ENCODE measurements around the gene ERP29.
"Not testable (repeated sequence)": the region's sequence is repeated elsewhere in the genome, so short reads cannot be mapped to it uniquely, and the experiment has no call there.

Gene ERP29

DNA sequence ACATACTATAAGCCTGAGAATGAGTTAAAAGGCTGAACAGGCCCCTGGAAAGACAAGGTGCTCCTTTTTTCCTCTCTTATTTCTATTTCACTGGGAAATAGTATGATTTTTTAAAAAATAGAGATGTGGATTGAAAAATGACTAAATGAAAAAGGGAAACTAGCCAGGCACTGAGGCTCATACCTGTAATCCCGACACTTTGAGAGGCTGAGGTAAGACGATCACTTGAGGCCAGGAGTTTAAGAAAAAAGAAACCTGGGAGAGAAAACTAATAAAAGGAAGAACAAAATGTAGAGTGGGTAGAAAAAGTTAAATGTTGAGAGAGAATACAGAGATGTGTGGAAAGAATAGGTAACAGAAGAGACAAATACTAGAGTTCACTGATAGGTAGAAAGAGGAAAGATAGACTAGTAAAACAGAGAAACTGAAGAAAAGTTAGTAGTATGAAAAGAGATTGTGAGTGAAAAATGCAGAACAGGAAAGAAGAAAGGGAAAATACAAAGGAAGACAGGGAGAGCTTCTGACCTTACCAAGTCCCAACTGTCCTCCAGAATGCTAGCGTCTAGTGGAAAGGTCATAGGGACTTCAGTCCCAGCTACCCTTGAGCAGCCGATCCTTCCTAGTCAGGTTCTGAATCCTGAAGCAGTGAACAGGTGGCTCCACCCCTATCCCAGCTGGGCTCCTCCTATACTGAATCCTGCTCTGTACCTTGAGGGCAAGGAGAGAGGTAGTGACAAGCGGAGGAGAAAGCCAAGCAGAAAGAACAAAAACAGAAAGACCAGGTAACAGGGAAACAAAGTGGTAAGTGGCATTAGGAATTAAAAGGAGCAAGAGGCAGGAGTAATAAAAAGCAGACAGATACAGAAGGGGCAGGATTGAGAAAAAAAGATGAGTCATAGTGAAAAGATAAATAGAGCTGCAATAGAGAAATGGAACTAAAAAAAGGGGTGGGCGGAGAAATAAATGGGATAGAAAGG is 7.5 kb upstream of the ERP29 start:
- DNase-seq = no peak

DNA sequence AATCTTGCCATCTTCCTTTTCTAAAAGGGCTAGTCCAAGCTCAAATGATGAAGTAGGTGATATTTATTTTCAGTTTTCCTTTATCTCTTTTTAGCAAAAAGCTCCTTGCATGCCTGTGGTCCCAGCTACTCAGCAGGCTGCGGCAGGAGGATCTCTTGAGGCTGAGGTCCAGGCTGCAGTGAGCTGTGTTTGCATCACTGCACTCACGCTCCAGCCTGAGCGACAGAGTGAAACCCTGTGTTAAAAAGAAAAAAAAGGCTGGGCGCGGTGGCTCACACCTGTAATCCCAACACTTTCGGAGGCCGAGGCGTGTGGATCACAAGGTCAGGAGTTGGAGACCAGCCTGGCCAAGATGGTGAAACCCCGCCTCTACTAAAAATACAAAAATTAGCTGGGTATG is 5.3 kb upstream of the ERP29 start:
- DNase-seq = no peak

DNA sequence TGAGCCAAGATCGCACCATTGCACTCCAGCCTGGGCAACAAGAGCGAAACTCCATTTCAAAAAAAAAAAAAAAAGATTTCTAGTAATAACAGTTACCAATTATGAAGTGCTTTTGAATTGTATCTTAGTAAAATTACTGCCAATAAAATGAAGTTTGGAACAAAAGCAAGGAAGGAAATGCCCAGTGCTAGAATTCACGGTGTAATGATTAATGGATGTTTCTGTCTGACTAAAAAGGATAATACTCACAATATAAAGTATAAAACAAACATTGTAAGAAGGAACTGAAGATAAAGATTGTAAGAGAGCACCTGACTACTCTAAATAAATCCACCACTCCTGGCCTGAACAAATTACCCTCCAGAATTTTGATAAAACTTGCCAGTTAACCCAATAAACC is 4.3 kb upstream of the ERP29 start:
- DNase-seq = no peak

DNA sequence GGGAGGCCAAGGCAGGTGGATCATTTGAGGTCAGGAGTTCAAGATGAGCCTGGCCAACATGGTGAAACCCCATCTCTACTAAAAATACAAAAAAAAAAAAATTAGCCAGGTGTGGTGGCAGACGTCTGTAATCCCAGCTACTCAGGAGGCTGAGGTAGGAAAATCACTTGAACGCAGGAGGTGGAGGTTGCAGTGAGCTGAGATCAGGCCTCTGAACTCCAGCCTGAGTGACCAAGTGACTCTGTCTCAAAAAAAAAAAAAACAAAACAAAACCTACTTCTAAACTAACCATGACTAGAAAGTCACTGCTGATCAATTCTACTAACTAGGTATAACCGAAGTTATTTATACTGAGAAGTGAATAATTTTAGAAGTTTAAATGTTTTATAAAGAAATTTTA is 3.6 kb upstream of the ERP29 start:
- not testable (repeated sequence) for DNase-seq

DNA sequence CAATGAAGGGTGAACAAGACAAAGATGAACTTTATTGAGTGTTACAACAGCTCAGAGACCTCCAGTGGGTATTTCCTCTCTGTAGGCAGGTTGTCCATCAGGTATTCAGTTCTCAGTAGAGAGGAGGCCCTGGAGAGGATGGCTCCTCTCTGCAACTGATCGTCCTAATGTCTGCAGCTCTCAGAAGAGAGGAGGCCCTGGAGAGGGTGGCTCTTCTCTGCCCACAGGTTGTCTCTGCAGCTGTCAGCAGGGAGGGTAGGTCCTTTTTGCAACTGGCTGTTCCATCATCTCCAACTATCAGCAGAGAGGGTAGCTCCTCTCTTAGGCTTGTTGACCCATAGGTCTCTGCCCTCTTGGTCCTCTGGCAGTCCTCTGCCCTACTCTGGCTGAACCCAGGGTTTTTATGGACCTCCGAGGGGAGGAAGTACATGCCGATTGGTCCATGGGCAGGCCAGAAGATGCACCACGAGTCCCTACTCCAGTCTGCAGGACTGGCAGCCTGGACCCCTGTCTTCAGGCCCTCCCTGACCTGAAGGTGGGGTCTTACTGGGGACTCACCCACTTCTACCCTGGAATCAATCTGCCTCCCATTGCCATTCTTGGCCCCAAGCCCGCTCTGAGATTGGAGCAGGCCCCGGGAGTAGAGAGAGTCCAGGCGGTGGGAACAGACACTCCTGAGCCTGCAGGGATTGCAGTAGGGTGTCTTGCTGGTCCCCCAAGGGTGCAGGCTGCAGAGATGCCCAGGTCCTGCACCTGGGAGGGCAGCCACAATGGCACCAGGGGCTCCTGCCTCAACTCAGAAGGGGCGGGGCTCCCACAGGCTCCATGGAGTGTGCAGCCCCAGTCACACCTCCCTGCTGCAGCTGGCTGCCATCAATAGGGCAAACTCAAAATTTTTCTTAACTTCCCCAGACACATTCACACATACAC is 2.5 kb upstream of the ERP29 start:
- DNase-seq = no peak

DNA sequence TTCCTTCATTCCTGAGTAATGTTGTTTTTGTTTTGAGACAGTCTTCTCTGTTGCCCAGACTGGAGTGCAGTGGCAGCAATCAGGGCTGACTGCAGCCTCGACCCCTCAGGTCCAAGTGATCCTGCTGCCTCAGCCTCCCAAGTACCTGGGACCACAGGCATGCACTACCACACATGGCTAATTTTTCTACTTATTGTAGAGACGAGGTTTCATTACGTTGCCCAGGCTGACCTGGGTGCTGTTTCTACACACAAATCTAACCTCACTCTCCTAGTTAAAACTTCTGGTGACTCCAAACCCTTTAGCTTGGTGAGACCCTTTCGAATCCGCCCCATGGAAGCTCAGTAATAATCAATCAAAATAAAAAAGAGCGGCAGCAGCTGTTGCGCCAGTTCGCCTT is 1.5 kb upstream of the ERP29 start:
- no peak for DNase-seq

DNA sequence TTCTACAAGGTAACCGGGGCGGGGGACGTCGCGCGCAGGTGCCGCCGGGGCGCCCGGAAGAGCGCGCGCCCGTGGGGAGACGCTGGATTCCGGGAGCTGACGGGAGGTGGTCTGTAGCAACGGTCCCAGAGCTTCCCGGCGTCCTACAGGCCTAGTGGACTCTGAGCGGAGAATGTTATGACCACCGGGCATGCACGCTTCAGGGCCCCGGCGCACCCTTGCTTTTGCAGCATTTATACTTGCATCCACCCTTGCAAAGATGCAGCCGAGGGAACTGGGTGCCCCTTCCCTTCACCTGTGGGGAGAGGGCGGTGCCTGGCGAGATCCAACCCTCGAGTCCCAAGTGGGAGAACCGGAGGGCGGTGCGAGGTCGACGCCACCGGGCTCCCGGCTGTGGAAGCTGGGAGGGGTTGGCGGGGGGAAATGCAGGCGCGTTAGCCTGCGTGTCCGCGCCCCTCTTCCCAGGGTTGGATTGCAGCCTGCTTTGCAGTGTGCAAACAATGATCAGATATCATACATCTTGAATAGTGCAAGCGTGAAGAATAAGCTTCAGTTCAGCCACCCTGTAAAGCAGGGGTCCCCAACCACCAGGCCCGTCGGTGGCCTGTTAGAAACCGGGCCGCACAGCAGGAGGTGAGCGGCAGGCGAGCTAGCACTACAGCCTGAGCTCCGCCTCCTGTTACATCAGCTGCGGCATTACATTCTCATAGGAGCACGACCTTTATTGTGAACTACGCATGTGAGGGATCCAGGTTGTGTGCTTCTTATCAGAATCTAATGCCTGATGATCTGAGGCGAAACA is 576 bp downstream of the ERP29 start:
- peak; percentile 52 to 79 for DNase-seq

DNA sequence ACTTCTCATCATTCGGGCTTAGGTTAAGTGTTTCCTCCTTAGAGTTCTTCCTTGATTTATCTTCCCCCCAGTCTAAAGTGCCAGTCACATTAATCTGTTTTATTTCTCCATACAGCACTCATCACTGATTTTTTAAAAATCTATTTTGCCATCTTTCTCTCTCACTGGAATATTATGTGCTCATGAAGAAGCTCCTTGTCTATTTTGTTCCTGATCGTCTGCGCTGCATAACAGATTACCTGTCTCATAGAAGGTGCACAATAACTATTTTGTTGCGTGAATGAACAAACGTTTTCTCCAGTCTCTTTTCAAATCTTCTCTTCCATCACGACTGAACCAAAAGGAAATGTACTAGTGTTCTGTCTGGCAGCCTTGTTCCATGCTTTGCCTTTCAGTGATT is 2.7 kb downstream of the ERP29 start:
- no peak for DNase-seq

DNA sequence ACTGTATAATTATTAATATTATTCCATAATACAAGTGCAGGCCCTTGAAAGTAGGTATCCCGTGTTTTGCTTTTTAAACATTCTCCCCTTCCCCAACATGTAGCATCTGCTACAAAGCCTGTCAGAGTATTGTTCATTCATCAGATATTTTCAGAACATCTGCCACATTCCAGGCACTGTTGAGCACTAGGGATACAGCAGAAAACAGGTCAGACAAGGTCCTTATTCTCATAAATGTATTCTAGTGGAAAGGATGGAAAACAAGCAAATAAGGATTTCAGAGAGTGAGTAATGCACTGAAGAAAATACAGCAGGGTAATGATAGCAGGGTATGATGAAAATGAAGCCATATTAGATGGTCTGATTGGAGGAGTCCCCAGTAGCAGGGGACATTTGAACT is 3.8 kb downstream of the ERP29 start:
- DNase-seq = no peak

DNA sequence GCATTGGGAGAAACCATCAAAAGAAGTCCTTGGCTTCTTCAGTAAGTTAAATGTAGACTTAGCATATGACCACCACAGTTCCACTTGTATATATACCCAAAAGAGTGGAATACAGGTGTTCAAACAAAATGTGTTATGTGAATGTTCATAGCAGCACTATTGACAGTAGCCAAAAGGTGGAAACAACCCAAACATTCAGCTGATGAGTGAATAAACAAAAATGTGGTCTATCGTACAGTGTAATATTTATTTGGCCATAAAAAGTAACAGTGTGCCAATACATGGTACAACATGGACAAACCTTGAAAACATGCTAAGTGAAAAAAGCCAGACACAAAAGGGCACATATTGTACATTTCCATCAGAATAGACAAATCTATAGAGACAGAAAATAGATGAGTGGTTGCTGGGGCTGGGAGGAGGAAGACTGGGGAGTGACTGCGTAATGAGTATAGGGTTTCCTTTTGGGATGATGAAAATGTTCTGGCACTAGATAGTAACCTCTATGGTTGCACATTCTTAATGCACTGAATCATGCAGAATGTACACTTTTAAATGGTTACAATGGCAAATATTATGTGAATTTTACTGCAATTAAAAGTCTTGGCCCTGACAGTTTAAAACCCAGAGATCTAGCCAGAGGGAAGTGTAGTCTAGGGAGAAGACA is 5.5 kb downstream of the ERP29 start:
- peak in 1 of 2 experiments; percentile 22 for DNase-seq

DNA sequence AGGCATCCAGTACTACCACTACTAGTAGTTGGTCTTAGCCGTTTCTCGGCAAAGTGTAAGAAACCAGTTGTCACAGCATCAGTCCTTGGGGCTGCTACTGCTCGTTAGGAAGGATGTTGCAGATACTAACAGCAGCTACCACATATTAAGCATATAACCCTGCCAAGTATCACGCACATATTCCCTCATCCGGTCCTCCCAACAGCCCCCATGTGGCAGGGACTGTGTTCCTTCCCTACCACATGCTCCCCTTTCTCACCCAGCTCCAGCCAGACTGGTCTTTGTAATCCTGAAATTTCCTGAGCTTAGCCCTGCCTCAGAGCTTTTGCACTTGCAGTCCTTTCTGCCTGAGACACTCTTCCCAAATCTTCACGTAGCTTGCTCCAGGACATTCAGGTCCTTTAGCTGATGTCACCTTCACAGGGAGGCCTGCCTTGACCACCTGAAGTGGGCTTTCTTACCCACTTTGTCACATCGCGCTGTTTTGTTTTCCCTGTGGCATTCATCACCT is 7.8 kb downstream of the ERP29 start:
- DNase-seq = no peak

DNA sequence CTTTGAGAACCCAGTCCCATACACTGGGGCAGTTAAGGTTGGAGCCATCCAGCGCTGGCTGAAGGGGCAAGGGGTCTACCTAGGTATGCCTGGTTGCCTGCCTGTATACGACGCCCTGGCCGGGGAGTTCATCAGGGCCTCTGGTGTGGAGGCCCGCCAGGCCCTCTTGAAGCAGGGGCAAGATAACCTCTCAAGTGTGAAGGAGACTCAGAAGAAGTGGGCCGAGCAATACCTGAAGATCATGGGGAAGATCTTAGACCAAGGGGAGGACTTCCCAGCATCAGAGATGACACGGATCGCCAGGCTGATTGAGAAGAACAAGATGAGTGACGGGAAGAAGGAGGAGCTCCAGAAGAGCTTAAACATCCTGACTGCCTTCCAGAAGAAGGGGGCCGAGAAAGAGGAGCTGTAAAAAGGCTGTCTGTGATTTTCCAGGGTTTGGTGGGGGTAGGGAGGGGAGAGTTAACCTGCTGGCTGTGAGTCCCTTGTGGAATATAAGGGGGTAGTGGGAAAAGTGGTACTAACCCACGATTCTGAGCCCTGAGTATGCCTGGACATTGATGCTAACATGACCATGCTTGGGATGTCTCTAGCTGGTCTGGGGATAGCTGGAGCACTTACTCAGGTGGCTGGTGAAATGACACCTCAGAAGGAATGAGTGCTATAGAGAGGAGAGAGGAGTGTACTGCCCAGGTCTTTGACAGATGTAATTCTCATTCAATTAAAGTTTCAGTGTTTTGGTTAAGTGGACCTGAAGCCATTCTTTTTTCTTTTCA is 9.2 kb downstream of the ERP29 start:
- no peak for DNase-seq

DNA sequence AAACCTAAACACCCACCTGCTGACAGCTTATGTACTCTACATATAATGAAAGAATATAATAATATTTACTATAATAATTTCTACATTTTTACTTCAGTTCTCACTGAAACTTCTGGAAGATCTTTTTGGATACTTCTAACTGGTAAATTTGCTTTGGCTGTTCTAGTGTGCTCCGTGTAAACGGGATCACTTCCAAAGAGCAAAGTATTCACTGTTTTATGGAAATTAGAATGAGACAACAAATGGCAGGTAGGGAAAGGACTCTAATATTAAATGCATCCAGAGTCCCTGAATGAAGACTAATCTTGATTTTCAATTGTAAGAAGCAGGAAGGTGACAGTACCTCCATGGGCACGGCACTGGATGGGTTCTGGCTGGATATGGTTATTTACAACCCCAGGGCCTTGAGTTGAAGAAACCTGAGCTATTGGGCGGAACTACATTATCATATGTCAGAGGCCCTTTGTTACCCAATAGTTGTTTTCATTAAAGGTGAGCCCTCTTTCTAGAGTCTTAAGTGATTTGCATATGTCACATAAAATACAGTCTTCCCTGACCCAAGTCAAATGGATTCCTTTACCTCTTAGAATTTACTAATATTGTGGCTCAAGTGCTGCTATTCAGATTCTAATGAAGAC is 10.7 kb downstream of the ERP29 start:
- DNase-seq = no peak

DNA sequence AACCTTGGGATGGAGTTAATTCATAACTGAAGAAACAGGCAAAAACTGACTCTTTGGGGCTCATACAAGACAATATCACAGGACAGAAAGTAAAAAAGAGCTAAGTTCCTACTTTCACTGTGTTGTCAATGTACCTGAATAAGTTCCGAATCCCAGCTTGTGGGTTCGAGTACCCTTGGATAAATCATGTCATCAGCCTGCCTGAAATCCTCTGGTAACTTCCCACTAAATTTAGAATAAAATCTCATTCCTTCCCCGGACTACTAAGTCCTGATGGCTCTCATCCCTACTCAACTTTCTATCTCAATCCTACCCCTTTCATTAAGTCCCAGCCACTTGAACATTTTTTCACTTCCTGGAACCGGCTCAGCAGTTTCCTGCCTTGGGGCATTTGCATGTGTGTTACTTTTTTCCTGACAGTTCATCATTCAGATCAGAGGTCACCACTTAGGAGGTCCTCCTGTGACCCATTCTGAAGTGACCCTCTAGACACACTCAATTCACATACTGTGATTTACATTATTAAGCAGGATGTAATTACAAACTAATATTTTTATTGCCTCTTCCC is 12.7 kb downstream of the ERP29 start:
- DNase-seq = no peak

DNA sequence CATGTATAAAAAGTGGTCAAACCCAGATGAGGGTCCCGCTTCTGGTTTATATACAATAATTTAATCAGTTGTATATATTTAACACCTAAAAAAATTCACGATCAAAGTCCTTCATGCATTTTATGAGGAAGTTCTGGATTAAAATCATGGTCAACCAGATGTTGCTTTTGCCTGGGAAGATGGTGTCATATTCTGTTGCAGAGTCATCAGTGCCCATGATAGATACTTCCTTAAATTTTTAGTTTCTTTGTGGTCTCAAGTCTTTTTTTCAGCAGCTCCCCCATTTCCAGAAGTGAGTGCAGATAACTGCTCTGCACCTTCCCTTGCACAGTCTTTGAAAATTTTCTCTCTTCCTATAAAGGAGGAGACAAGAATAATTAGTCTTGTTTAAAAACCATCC is 16.1 kb downstream of the ERP29 start:
- no peak for DNase-seq

DNA sequence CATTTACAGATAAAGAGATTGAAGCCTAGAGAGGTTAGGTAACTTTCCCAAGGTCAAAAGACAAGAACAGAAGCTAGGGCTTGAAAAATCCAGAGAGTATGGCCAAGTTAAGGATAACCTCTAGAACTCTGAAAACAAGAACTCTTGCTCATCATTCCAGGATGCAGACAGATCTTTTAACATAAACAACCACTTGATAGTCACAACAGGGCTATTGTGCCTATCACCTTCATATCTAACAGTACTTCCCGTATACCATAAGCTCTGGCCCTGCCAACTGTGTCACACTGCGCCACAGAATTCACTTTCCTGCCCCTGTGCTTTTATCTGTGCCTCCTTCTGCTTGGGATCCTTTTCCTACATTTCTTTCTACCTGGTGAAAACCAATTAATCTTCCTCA is 18.2 kb downstream of the ERP29 start:
- no peak for DNase-seq

DNA sequence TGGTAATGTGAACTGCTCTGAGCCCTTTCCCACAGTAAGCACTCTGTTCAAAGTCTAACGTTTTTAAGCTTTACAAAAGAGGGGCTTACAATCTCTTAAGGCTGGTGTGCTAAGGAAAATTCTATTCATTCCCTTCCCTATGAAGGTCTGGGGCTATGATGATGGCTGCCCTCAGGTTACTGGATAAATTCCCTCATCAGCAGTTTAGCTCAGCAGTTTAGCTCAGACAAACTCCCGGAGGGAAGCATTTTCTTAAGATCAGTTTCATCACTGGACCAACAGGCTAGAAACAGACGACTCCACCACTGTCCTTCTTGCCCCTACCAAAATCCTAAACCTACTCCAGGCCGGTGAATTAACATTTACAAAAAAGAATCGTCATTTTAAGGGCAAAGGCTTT is 19.1 kb downstream of the ERP29 start:
- no peak for DNase-seq

DNA sequence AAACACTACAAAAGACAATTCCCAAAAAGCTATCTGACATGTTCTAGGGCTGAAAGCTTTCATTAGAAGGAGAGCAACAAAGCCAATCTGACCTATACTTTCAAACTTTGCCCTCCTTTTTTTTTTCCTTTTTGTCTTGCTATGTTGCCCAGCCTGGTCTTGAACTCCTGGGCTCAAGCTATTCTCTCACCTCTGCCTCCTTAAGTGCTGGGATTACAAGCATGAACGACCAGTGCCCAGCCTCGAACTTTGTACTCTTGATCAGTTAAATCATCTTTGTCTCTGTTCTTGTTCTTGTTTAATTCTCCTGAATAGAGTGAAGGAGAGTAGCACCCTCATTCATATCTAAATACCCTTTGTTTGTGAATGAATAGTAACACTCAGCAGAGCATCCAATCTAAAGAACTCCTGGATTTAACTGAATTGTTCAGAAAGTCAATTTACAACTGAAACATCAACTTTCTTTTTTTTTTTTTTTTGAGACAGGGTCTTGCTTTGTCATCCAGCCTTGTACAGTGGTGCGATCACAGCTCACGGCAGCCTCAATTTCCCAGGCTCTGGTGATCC is 22.1 kb downstream of the ERP29 start:
- DNase-seq = no peak

DNA sequence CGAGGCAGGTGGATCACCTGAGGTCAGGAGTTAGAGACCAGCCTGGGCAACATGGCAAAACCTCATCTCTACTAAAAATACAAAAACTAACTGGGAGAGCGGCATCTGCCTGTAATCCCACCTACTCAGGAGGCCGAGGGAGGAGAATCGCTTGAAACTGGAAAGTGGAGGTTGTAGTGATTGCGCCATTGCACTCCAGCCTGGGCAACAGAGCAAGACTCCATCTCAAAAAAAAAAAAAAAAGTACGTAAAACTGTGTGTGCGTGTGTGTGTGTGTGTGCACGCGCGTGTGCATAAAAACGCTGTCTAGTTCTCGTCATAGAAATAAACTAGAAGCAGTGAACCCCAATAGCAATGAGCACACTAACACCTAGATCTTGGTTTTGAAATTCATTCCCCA is 23.4 kb downstream of the ERP29 start:
- not testable (repeated sequence) for DNase-seq

DNA sequence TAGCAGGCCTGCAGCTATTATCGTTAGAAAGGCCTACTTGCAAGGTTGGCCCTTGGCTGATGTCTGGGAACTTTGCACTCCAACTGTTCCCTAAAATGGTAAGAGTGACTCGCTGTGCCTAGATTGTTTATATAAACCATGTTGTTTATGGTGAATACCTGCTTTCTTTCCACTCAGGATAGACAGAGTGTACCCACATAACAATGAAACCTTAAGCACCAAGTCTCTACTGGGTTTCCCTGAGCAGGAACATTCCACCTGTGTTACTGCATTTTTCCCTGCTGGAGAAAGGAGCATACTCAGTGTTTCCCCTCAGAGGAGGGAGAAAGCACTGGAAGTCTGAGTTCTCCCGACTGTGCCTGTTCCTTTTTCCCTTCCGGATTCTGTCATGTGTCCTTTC is 32.8 kb downstream of the ERP29 start:
- DNase-seq = no peak
